HT-29 (cell line): ENCODE data around the gene NARS2. TPM values are rescaled to one million over a fixed set of nuclear protein-coding genes. Genes with fewer than 3 reads are reported as not detected.

Experiments used
- DNase-seq: peaks from one replicate; pipeline ENCODE4 v3.0.0-alpha.2; 2015; ENCODE audit warnings: low spot score
- total RNA-seq: library from RNA; depleted of rRNA; stranded (reverse); fragments of >200 nt; shearing (Covaris generic); gene quantifications from 2 replicates; pipeline ENCODE4 v1.2.3, GENCODE V29; 2014

Gene NARS2
- total RNA-seq, 1 experiment from 2014 or later: 14.0 TPM

GRCh38 chr11:78416285-78417174 lies 158.1 kb downstream of the NARS2 start:
- DNase-seq: peak; percentile 77

GRCh38 chr11:78415338-78415737 lies 159.3 kb downstream of the NARS2 start:
- no peak for DNase-seq

- DNase-seq: peak; percentile 49
Observed at GRCh38 chr11:78414321-78415051, 160.2 kb downstream of the NARS2 start.

DNA sequence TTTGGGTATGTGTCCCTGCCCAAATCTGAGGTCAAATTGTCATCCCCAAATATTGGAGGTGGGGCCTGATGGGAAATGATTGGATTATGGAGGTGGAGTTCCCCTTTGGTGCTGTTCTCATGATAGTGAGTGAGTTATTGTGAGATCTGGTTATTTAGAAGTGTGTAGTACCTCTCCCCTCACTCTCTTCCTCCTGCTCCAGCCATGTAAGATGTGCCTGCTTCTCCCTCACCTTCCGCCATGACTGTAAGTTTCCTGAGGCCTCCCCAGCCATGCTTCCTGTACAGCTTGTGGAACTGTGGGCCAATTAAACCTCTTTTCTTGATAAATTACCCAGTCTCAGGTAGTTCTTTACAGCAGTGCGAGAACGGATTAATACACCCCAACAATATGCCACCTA lies 166.0 kb downstream of the NARS2 start:
- DNase-seq: no peak

- DNase-seq: no peak
Observed at GRCh38 chr11:78406568-78407196, 168.0 kb downstream of the NARS2 start.

GRCh38 chr11:78405805-78406204 lies 168.9 kb downstream of the NARS2 start:
- DNase-seq: no peak

- no peak for DNase-seq
Observed at GRCh38 chr11:78403781-78404180, 170.9 kb downstream of the NARS2 start.

DNA sequence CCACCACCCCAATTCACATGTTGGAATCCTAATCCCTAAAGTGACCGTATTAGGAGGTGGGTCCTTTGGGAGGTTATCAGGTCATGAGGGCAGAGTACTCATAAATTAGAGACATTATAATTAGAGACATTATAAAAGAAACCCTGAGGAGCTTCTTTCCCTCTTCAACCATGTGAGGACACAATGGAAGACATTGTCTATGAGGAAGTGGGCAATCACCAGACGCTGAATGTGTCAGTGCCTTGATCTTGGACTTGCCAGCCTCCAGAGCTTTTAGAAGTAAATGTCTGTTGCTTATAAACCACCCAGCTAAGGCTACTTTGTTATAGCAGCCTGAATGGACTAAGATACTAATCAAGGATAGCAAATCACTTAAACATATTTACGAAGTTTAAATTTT lies 171.8 kb downstream of the NARS2 start:
- DNase-seq: no peak

DNA sequence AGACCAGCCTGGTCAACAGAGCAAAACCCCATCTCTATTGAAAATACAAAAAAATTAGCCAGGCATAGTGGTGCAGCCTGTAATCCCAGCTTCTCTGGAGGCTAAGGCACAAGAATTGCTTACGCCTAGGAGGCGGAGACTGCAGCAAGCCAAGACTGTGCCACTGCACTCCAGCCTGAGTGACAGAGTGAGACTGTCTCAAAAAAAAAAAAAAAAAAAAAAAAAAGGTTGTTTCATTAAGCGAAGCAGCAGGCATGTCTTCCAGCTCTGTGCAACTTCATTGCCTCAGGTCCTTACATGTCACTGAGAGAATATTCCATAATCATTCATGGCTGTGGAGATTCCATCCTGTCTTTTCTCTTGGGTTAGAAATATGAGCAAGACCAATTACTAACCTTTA lies 174.0 kb downstream of the NARS2 start:
- DNase-seq: no peak

DNA sequence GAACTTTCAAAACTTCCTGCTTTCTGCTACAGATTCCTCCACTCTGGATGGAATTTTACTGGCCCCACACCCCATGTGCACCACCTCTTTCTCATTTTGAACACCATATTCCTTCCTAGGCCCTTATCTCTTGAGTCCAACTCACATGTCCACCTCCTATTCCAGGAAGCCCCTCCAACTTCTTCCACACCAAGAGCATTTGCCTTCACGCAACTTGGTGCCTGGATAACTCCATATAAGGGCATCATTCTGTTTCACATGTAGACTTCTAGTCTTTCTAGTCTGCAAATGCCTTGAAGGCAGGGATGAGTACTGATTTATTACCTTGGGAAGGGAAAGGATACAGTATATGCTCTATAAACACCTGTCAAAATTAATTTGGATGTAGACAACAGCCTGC lies 174.5 kb downstream of the NARS2 start:
- no peak for DNase-seq

- no peak for DNase-seq
Observed at GRCh38 chr11:78399136-78399535, 175.5 kb downstream of the NARS2 start.

GRCh38 chr11:78398715-78399114 lies 175.9 kb downstream of the NARS2 start:
- no peak for DNase-seq

GRCh38 chr11:78397398-78397797 lies 177.3 kb downstream of the NARS2 start:
- peak; percentile 12 for DNase-seq

DNA sequence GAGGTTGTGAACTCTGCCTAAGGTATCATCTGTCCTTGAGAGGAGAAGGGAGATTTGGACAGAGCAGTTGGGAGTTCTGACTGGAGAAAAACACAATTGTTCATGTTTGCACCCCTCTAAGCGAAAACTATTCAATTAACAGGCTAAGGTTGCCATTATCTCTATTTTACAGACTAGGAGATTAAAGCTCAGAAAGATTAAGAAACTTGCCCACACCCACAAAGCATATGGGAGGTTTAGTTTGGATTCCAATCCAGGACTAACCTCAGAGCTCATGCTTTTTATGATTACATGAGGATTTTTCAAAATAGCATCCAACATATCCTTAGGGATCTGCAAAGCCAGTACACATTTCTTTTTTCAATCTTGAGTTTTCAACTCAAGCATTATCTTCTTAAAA lies 179.1 kb downstream of the NARS2 start:
- no peak for DNase-seq

GRCh38 chr11:78392854-78393253 lies 181.8 kb downstream of the NARS2 start:
- DNase-seq: no peak

- no peak for DNase-seq
Observed at GRCh38 chr11:78391424-78391823, 183.2 kb downstream of the NARS2 start.

- DNase-seq: no peak
Observed at GRCh38 chr11:78390809-78391208, 183.9 kb downstream of the NARS2 start.

- no peak for DNase-seq
Observed at GRCh38 chr11:78386215-78386941, 188.3 kb downstream of the NARS2 start.
